Bronchial epithelial cell (primary cell): ENCODE measurements around the gene TMEM89. TPM values are rescaled to one million over a fixed set of nuclear protein-coding genes. Genes with fewer than 3 reads are reported as not detected.

Experiments
- DNase-seq: peaks from one replicate; pipeline ENCODE4 v3.0.0-alpha.2; 2010; ENCODE audit warnings: low read depth
- FAIRE-seq: peaks from 2 replicates; lab custom pipeline; 2011; peaks lifted over from hg19 to GRCh38; lab: Jason Lieb, UNC
- H3K27me3 ChIP-seq: 2 replicates; pipeline ENCODE4 v1.5.1; 2011; ENCODE audit warnings: low read length; ENCODE audit not compliant: control insufficient read depth, insufficient read depth
- H3K36me3 ChIP-seq: 2 replicates; pipeline ENCODE4 v1.5.1; 2011; ENCODE audit warnings: low read length; ENCODE audit not compliant: control insufficient read depth, insufficient read depth
- H3K4me3 ChIP-seq: 2 replicates; pipeline ENCODE4 v1.5.1; 2011; ENCODE audit warnings: mild to moderate bottlenecking, low read depth, low read length, control low read depth
- total RNA-seq: library from RNA; depleted of rRNA; stranded (reverse); fragments of >200 nt; gene quantifications from 2 replicates; pipeline ENCODE4 v1.2.1, GENCODE V29; 2014
- TF ChIP-seq, protein P1 (sequence below): IDR thresholded peaks from 2 replicates; pipeline ENCODE4 v1.5.1; 2011; ENCODE audit warnings: mild to moderate bottlenecking, moderate library complexity, low read length, control low read depth, inconsistent platforms; ENCODE audit not compliant: insufficient read depth, severe bottlenecking

Gene TMEM89
- total RNA-seq, 1 donor from 2014 or later = not detected

DNA sequence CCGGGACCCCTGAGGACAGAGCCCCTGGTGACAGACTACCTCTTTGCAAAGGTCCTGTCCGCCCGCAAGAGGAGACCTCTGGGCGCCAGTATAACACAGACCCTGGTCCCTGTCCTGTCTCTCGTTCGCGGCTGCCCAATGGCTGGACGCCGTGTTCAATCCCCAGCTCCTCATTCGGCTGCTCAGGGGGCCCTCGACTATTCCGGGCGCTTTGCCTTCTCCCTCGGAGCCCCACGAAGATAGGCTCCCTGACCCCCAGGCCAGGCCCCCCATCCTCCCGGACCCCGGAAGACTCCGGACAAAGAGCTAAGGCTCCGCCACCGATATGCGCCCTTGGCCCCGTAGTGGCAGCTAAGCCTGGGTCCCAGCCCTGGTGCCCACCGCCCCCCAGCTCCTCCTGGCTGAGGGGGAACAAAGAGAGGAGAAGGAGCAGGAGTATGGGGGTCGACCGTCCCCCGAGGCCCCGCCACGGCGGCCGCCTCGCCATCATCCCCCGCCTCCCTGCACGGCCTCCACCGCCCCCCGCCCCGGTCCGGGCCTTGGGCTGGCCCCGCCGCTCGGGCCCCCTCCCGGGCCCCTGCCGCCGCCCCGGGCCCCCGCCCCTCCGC lies 40.7 kb upstream of the TMEM89 start:
- Histone ChIP-seq H3K4me3 (peak overlapping the region; percentile 75), H3K27me3 (no peaks in the 10 kb centered on the region), H3K36me3 (no peaks in the 10 kb centered on the region)
- no peak for FAIRE-seq
- TF ChIP-seq, protein P1, sequence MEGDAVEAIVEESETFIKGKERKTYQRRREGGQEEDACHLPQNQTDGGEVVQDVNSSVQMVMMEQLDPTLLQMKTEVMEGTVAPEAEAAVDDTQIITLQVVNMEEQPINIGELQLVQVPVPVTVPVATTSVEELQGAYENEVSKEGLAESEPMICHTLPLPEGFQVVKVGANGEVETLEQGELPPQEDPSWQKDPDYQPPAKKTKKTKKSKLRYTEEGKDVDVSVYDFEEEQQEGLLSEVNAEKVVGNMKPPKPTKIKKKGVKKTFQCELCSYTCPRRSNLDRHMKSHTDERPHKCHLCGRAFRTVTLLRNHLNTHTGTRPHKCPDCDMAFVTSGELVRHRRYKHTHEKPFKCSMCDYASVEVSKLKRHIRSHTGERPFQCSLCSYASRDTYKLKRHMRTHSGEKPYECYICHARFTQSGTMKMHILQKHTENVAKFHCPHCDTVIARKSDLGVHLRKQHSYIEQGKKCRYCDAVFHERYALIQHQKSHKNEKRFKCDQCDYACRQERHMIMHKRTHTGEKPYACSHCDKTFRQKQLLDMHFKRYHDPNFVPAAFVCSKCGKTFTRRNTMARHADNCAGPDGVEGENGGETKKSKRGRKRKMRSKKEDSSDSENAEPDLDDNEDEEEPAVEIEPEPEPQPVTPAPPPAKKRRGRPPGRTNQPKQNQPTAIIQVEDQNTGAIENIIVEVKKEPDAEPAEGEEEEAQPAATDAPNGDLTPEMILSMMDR = no peak
- no peak for DNase-seq

DNA sequence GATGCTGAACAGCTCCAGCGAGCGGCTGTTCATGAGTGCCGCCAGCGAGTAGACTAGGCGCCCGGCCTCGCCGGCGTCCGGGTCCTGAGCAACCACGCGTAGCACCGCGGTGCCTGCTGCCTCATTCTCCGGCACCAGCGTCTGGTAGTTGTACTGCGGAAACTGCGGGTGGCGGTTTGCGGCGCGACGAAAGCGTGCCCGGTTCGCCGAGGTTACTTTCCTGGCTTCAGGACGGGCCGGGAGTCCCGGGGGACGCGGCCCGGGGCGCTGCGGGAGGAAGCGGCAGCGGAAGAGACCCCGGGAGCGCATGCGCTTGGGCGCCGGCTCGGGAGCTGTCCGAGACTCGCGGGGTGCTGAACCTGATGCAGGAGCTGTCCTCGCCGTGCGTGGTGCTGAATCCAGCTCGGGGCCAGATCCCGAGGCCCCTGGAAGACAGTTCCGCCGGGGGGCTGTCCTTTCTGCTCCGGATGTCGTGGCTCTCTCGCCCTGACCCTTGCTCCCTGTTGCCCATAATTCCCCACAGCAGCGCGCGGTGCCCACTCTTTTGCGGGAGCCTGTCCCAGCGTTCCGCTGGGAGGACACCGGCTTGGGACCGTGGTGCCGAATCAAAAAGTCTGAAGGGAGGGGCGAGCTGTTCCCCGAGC lies 40.1 kb upstream of the TMEM89 start:
- DNase-seq = no peak
- peak overlapping the region; percentile 29 for H3K4me3 ChIP-seq
- H3K36me3 ChIP-seq = no peaks in the 10 kb centered on the region
- TF ChIP-seq, protein P1 = no peak
- FAIRE-seq = no peak
- H3K27me3 ChIP-seq = no peaks in the 10 kb centered on the region

DNA sequence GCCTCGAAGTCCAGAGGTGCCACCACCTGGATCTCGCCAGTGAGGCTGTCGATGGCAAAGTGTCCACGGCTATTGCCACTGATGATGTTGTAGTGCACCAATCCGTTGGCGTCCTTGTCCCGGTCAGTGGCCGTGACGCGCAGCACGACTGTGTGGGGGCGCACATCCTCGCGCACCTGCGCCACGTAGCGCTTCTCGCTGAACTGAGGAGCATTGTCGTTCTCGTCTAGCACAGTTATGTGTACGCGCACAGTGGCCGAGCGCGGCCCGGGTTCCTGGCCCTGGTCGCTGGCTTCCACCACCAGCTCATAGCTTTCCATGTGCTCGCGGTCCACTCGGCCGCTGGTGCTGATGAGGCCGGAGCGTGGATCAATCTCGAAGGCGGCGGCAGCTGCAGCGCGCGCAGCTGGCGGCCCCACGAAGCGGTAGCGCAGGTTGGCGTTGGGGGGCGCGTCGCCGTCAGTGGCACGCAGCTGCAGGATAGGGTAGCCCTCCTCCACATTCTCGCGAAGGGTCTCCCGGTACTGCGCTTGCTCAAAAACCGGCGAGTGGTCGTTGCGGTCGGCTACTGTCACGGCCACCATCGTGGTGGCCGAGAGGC lies 39.3 kb upstream of the TMEM89 start:
- Histone ChIP-seq H3K36me3 (no peaks in the 10 kb centered on the region), H3K4me3 (no peak overlapping the region), H3K27me3 (no peaks in the 10 kb centered on the region)
- DNase-seq (no peak), FAIRE-seq (no peak)
- TF ChIP-seq, protein P1 = no peak

DNA sequence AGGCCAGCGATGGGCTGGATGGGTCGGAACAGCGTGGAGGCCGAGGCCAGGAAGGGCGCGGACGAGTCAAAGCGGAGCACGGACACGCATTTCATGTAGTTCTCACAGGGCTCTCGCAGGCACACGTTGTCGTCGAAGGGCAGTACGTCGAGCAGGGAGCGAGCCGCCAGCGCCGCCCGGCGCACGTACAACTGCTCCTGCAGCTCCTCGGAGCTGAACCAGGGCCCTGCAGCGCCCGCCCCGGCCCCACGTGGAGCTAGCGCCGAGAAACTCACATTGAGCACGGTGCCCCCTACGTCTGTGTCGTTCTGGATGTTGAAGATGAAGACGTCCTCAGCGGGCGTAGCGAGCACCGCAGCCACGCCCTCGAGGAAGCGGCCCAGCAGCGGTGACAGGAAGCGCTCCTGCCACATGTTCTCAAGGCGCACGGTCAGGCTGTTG lies 35.3 kb upstream of the TMEM89 start:
- Histone ChIP-seq H3K36me3 (no peaks in the 10 kb centered on the region), H3K4me3 (peak overlapping the region; percentile 46), H3K27me3 (no peaks in the 10 kb centered on the region)
- DNase-seq = no peak
- TF ChIP-seq, protein P1 = no peak
- FAIRE-seq = no peak

DNA sequence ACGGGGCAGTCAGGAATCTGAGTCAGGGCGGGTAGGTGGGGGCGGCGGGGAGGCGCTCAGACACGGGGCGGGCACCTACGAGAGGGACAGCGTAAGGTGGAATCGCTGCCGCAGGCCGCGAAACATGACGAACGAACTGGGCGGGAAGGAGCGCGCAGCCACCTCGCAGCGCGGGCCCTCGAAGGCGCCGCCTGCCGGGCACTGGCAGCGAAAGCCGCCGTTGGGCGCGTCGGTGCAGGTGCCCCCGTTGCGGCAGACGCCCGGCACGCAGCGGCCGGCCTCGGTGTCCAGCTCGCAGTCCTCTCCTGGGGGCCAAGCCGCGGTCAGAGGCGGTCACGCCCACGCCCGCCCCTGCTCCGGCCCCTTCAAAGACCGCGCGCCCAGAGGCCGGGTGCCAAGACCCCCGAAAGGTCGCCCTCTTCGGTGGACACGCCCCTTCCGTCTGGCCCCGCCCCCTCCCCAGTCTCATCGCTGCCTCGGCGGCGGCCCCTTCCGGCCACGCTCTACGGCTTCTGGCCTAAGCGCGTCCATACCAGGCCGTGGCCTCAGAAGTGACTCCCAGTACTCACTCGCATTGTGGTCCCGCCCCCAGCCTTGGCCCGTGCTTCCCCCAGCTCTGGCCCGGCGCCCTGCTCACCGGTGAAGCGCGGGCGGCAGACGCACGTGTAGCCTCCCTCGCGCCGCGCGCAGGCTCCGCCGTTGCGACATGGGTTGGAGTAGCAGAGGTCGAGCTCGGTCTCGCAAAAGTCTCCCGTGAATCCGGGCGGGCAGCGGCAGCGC lies 34.7 kb upstream of the TMEM89 start:
- DNase-seq = peak; percentile 84
- no peak for FAIRE-seq
- TF ChIP-seq, protein P1 = peak; percentile 86
- Histone ChIP-seq H3K4me3 (peak overlapping the region; percentile 46), H3K36me3 (no peaks in the 10 kb centered on the region), H3K27me3 (no peaks in the 10 kb centered on the region)
